K562 (cell line): Measurements from ENCODE around the gene BCAR1. TPM values are rescaled to one million over a fixed set of nuclear protein-coding genes. Genes with fewer than 3 reads are reported as not detected.

Experiments used
- BHLHE40 ChIP-seq: IDR thresholded peaks from 2 replicates; pipeline ENCODE4 v1.6.1; 2011; ENCODE audit warnings: low read length, improper control_type of control experiment
- DIDO1 ChIP-seq: fragments of 450-650 bp; IDR thresholded peaks from 2 replicates; pipeline ENCODE4 v1.6.1; 2016; ENCODE audit warnings: low read depth, missing biosample characterization, missing genetic modification characterization
- ESRRA ChIP-seq: fragments of 450-650 bp; IDR thresholded peaks from 2 replicates; pipeline ENCODE4 v1.6.1; 2014; ENCODE audit warnings: low read depth, mild to moderate bottlenecking, moderate library complexity, borderline replicate concordance
- NFE2 ChIP-seq: IDR thresholded peaks from 2 replicates; pipeline ENCODE4 v1.6.1; 2014; ENCODE audit warnings: antibody characterized with exemption, low read depth
- PHF8 ChIP-seq: fragments of 200-600 bp; sonication (generic); IDR thresholded peaks from 2 replicates; pipeline ENCODE4 v1.6.1; 2012; ENCODE audit warnings: mixed run types, mild to moderate bottlenecking, inconsistent platforms, low read length, moderate library complexity, borderline replicate concordance
- PTBP1 ChIP-seq: fragments of 200-400 bp; formaldehyde crosslinking; IDR thresholded peaks from 2 replicates; pipeline ENCODE4 v1.6.1; 2017; ENCODE audit warnings: low read depth, low read length
- RAD21 ChIP-seq, 2 experiments: fragments of 250-450 bp in 1 of 2; fragments of 450-650 bp in 1 of 2; sonication (Bioruptor Pico) in 1 of 2; formaldehyde crosslinking in 1 of 2; IDR thresholded peaks in 1 of 2; conservative IDR thresholded peaks in 1 of 2; 2 replicates each; pipeline versions ENCODE4 v1.4.0 to v1.8.0; 2020 to 2022; ENCODE audit warnings: mild to moderate bottlenecking in 2 of 2, moderate library complexity in 1 of 2
- RB1 ChIP-seq: fragments of 450-650 bp; IDR thresholded peaks from 2 replicates; pipeline ENCODE4 v1.6.1; 2017; ENCODE audit warnings: low read depth, mild to moderate bottlenecking
- RFX1 ChIP-seq: fragments of 450-650 bp; IDR thresholded peaks from 2 replicates; pipeline ENCODE4 v1.6.1; 2016; ENCODE audit warnings: mild to moderate bottlenecking, moderate library complexity
- SMARCC2 ChIP-seq: fragments of 450-650 bp; IDR thresholded peaks from 2 replicates; pipeline ENCODE4 v1.6.1; 2017; ENCODE audit warnings: antibody characterized with exemption, moderate library complexity, mild to moderate bottlenecking, low read depth
- TAF1 ChIP-seq: IDR thresholded peaks from 2 replicates; pipeline ENCODE4 v1.6.1; 2011; ENCODE audit warnings: mild to moderate bottlenecking, low read length, moderate library complexity; ENCODE audit not compliant: insufficient read depth, control insufficient read depth, severe bottlenecking; ENCODE audit errors: extremely low read depth
- ZFP36 ChIP-seq: fragments of 150-350 bp; IDR thresholded peaks from 2 replicates; pipeline ENCODE4 v1.6.1; 2018; ENCODE audit warnings: low read length, low read depth; ENCODE audit not compliant: partially characterized antibody
- ZFX ChIP-seq: sonication (generic); formaldehyde crosslinking; IDR thresholded peaks from 2 replicates; pipeline ENCODE4 v1.8.0; 2022; ENCODE audit warnings: mild to moderate bottlenecking, missing genetic modification reagents, moderate library complexity
- ZNF165 ChIP-seq: fragments of 250-450 bp; sonication (Bioruptor Pico); IDR thresholded peaks from 2 replicates; pipeline ENCODE4 v1.4.0; 2020; ENCODE audit warnings: borderline replicate concordance
- ZNF431 ChIP-seq: sonication (generic); formaldehyde crosslinking; IDR thresholded peaks from 2 replicates; pipeline ENCODE4 v1.8.0; 2022; ENCODE audit warnings: mild to moderate bottlenecking, missing genetic modification reagents
- polyA plus RNA-seq, 8 experiments: library from polyadenylated mRNA; depleted of rRNA in 4 of 8; stranded (reverse) in 5 of 8; unstranded in 3 of 8; fragments of >200 nt; fragmentation: Nextera tagmentation in 2 of 8; fragmentation: Illumina TruSeq in 1 of 8; extraction: Ambion mirVana in 2 of 8; extraction: Trizol in 1 of 8; gene quantifications; 2 replicates each; pipeline versions ENCODE4 v1.2.1 to v1.2.3, GENCODE V29; 2011 to 2014; ENCODE audit warnings: inconsistent platforms in 1 of 8, missing spikeins in 1 of 8
- total RNA-seq, 7 experiments: library from RNA; depleted of rRNA in 6 of 7; stranded (reverse); fragments of >200 nt in 6 of 7; fragmentation: Illumina TruSeq in 2 of 7; extraction: Trizol in 2 of 7; gene quantifications; 2 replicates each; pipeline versions ENCODE4 v1.2.1 to v1.2.3, GENCODE V29; 2011 to 2021; ENCODE audit warnings: low replicate concordance in 1 of 7
- TF ChIP-seq, protein P1 (sequence below): fragments of 450-650 bp; IDR thresholded peaks from 2 replicates; pipeline ENCODE4 v1.6.1; 2018; ENCODE audit not compliant: partially characterized antibody
- TF ChIP-seq, protein P2 (sequence below): sonication (generic); formaldehyde crosslinking; IDR thresholded peaks from 2 replicates; pipeline ENCODE4 v1.8.1; 2023; ENCODE audit warnings: mild to moderate bottlenecking, missing genetic modification reagents
- TF ChIP-seq, protein P3 (sequence below): fragments of 450-650 bp; formaldehyde crosslinking; IDR thresholded peaks from 2 replicates; pipeline ENCODE4 v1.4.0; 2022; ENCODE audit warnings: mild to moderate bottlenecking, moderate library complexity

The BCAR1 gene
- total and polyA plus RNA-seq, 9 of the 15 experiments (the other 6 are each of a cell fraction or from before 2014, with no cell fraction given), result 0.10 to 26.3 (median 3.6) TPM

DNA sequence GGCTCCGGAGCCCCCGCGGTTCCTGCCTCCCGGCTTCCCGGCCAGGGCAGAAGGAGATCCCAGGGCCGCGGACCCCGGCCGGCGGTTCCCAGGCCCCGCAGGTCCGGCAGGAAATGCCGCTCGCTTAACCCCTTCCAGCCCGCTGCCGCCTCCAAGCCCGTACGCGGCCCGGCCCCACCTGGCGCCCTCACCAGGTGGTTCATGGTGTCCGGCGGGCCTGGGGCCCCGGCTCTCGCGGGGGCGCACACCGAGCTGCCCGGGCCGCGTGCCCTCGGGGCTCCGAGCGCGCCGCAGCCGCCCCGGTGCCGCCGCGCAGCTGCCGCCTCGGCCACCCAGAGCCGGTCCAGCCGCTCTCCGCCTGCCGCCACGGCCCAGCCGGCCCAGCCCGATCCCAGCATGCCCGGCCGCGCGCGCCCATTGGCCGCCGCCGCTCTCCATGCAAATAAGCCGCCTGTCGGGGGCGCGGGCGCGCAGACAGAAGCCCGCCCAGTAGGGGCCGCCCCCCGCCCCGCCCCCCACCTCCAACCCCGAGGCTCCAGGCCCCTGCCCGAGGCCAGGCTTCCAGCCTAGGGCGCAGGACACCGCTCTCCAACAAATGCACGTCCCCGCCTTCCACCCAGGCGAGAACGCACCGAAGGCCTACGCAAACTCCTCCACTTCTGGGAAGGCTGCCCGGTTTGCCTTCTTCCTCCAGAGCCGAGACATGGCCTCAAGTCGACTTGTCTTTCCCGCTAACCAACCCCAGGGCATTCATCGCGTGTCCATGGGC is at the start of gene BCAR1 (continued):
- TF ChIP-seq DIDO1 (tag) (no peak), TAF1 (peak; percentile 54), ZFX (CRISPR knock-in tag) (peak; percentile 70), SMARCC2 (no peak), ZFP36 (peak; percentile 92), ZNF431 (CRISPR knock-in tag) (no peak), RFX1 (no peak), ZNF165 (CRISPR knock-in tag) (no peak), PHF8 (peak; percentile 58; the same call in 1 of the 2 replicates), BHLHE40 (0 out of 2 replicates have a peak, but pooled peaks have one; percentile 9), RAD21 (CRISPR knock-in tag; conservative IDR thresholded peaks at IDR 0.05 in 1 of 2, IDR thresholded peaks at IDR 0.05 in 1 of 2) (no peak), NFE2 (no peak), ESRRA (no peak), RB1 (peak; percentile 40; the same call in 1 of the 2 replicates), PTBP1 (no peak)
- TF ChIP-seq, protein P1, sequence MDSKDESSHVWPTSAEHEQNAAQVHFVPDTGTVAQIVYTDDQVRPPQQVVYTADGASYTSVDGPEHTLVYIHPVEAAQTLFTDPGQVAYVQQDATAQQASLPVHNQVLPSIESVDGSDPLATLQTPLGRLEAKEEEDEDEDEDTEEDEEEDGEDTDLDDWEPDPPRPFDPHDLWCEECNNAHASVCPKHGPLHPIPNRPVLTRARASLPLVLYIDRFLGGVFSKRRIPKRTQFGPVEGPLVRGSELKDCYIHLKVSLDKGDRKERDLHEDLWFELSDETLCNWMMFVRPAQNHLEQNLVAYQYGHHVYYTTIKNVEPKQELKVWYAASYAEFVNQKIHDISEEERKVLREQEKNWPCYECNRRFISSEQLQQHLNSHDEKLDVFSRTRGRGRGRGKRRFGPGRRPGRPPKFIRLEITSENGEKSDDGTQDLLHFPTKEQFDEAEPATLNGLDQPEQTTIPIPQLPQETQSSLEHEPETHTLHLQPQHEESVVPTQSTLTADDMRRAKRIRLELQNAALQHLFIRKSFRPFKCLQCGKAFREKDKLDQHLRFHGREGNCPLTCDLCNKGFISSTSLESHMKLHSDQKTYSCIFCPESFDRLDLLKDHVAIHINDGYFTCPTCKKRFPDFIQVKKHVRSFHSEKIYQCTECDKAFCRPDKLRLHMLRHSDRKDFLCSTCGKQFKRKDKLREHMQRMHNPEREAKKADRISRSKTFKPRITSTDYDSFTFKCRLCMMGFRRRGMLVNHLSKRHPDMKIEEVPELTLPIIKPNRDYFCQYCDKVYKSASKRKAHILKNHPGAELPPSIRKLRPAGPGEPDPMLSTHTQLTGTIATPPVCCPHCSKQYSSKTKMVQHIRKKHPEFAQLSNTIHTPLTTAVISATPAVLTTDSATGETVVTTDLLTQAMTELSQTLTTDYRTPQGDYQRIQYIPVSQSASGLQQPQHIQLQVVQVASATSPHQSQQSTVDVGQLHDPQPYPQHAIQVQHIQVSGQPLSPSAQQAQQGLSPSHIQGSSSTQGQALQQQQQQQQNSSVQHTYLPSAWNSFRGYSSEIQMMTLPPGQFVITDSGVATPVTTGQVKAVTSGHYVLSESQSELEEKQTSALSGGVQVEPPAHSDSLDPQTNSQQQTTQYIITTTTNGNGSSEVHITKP, result no peak
- TF ChIP-seq, protein P2, sequence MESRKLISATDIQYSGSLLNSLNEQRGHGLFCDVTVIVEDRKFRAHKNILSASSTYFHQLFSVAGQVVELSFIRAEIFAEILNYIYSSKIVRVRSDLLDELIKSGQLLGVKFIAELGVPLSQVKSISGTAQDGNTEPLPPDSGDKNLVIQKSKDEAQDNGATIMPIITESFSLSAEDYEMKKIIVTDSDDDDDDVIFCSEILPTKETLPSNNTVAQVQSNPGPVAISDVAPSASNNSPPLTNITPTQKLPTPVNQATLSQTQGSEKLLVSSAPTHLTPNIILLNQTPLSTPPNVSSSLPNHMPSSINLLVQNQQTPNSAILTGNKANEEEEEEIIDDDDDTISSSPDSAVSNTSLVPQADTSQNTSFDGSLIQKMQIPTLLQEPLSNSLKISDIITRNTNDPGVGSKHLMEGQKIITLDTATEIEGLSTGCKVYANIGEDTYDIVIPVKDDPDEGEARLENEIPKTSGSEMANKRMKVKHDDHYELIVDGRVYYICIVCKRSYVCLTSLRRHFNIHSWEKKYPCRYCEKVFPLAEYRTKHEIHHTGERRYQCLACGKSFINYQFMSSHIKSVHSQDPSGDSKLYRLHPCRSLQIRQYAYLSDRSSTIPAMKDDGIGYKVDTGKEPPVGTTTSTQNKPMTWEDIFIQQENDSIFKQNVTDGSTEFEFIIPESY (CRISPR knock-in tag), result peak; percentile 84
- TF ChIP-seq, protein P3, sequence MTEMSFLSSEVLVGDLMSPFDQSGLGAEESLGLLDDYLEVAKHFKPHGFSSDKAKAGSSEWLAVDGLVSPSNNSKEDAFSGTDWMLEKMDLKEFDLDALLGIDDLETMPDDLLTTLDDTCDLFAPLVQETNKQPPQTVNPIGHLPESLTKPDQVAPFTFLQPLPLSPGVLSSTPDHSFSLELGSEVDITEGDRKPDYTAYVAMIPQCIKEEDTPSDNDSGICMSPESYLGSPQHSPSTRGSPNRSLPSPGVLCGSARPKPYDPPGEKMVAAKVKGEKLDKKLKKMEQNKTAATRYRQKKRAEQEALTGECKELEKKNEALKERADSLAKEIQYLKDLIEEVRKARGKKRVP (CRISPR knock-in tag), result no peak
